Keratinocyte (primary cell): Measurements from ENCODE around the gene ADGRG2.

Experiments used
- EZH2 ChIP-seq: IDR thresholded peaks from one replicate; pipeline ENCODE4 v1.6.1; 2012; ENCODE audit warnings: inconsistent platforms, mild to moderate bottlenecking, low read length, moderate library complexity
- TF ChIP-seq, protein P1 (sequence below), 3 experiments: IDR thresholded peaks in 1 of 3; conservative IDR thresholded peaks in 1 of 3; optimal IDR thresholded peaks in 1 of 3; 2 replicates in 2 of 3; 3 replicates in 1 of 3; pipeline versions ENCODE3 to v1.5.1; 2011; ENCODE audit warnings: low read length in 3 of 3, mild to moderate bottlenecking in 3 of 3, moderate library complexity in 2 of 3, control low read depth in 1 of 3, inconsistent platforms in 1 of 3; ENCODE audit not compliant: insufficient read depth in 2 of 3; ENCODE audit errors: extremely low read depth in 1 of 3

DNA sequence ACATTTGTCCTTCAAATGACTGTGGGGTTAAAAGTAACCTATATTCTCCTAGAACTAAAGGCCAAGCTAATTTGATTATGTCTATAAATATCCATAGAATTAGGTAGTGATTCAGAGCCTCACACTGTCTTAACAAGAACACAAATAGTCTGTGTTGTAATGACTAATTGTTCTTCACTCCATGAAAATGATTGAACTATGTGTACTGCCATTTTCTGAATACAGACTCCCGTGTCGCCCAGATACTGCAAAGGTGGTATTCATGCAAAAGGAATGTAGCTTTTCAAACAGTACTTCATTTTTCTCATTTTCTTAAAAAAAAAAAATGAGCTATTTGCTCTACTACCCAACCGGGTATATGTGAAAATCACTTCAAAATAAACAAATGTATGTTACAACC lies 127.0 kb downstream of the ADGRG2 start:
- TF ChIP-seq, protein P1, sequence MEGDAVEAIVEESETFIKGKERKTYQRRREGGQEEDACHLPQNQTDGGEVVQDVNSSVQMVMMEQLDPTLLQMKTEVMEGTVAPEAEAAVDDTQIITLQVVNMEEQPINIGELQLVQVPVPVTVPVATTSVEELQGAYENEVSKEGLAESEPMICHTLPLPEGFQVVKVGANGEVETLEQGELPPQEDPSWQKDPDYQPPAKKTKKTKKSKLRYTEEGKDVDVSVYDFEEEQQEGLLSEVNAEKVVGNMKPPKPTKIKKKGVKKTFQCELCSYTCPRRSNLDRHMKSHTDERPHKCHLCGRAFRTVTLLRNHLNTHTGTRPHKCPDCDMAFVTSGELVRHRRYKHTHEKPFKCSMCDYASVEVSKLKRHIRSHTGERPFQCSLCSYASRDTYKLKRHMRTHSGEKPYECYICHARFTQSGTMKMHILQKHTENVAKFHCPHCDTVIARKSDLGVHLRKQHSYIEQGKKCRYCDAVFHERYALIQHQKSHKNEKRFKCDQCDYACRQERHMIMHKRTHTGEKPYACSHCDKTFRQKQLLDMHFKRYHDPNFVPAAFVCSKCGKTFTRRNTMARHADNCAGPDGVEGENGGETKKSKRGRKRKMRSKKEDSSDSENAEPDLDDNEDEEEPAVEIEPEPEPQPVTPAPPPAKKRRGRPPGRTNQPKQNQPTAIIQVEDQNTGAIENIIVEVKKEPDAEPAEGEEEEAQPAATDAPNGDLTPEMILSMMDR (optimal IDR thresholded peaks at IDR 0.05 in 1 of 3, IDR thresholded peaks at IDR 0.05 in 1 of 3, conservative IDR thresholded peaks at IDR 0.05 in 1 of 3; ENCODE audit: extremely low read depth in 1 of 3, insufficient read depth in 2 of 3, low read length in 3 of 3), result no peak
- TF ChIP-seq EZH2, result no peak
